ENCODE measurements around the gene NUP58. TPM values are rescaled to one million over a fixed set of nuclear protein-coding genes. Genes with fewer than 3 reads are reported as not detected.
"Not testable (repeated sequence)": the region's sequence is repeated elsewhere in the genome, so short reads cannot be mapped to it uniquely, and the experiment has no call there.

The NUP58 gene
- total and polyA plus RNA-seq, 9 donors, result 15.3 to 57.0 (median 42.9) TPM

DNA sequence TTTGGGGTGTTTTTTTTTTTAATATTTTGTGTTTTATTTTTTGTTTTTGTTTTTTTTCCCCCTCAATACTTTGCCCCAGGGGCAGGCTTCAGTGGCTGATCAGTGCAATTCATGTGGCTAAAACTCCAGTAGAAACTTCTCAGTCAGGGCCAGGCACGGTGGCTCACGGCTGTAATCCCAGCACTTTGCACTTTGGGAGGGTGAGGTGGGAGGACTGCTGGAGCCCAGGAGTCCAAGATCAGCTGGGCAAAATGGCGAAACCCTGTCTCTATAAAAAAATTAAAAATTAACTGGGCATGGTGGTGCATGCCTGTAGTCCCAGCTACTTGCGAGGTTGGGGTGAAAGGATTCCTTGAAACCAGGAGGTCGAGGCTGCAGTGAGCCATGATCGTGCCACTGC lies 53.0 kb downstream of the NUP58 start:
- WGBS, 3 donors, result 87 to 90% (median 88%) methylated on average over 6 of the region's 6 CpGs
- H3K27me3 ChIP-seq, result no peaks in the 10 kb centered on the region
- intact Hi-C loops (cut with DNase I), result no loop called here

DNA sequence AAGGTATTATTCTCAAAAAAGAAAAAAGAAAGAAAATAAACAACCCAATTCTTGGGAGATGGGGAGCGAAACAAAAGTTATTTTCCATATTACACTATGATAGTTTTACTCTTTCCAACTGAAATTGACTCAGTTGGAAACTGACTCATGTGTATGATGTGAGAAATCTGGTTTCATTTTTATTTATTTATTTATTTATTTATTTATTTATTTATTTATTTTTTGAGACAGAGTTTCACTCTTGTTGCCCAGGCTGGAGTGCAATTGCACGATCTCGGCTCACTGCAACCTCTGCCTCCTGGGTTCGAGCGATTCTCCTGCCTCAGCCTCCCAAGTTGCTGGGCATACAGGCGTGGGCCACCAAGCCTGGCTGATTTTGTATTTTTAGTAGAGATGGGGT lies 59.0 kb downstream of the NUP58 start:
- 95 to 96% (median 96%) methylated on average over 6 of the region's 6 CpGs for WGBS, 3 donors
- H3K36me3 ChIP-seq; H3K27me3 ChIP-seq; intact Hi-C loops (cut with DNase I); H3K4me3 ChIP-seq; H3K9me3 ChIP-seq; H3K27ac ChIP-seq; H3K4me1 ChIP-seq (ENCODE audit: insufficient read depth); DNase-seq: not testable (repeated sequence)

More for the DNA sequence above, 53.0 kb downstream of the NUP58 start:
- TF ChIP-seq, protein P1, sequence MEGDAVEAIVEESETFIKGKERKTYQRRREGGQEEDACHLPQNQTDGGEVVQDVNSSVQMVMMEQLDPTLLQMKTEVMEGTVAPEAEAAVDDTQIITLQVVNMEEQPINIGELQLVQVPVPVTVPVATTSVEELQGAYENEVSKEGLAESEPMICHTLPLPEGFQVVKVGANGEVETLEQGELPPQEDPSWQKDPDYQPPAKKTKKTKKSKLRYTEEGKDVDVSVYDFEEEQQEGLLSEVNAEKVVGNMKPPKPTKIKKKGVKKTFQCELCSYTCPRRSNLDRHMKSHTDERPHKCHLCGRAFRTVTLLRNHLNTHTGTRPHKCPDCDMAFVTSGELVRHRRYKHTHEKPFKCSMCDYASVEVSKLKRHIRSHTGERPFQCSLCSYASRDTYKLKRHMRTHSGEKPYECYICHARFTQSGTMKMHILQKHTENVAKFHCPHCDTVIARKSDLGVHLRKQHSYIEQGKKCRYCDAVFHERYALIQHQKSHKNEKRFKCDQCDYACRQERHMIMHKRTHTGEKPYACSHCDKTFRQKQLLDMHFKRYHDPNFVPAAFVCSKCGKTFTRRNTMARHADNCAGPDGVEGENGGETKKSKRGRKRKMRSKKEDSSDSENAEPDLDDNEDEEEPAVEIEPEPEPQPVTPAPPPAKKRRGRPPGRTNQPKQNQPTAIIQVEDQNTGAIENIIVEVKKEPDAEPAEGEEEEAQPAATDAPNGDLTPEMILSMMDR (IDR thresholded peaks at IDR 0.05), result no peak
- Histone ChIP-seq H3K36me3 (no peaks in the 10 kb centered on the region), H3K27ac (no peak overlapping the region), H3K4me3 (no peak overlapping the region), H3K9me3 (no peaks in the 10 kb centered on the region), H3K4me1 (ENCODE audit: insufficient read depth) (no peaks in the 10 kb centered on the region)
- no peak for DNase-seq

DNA sequence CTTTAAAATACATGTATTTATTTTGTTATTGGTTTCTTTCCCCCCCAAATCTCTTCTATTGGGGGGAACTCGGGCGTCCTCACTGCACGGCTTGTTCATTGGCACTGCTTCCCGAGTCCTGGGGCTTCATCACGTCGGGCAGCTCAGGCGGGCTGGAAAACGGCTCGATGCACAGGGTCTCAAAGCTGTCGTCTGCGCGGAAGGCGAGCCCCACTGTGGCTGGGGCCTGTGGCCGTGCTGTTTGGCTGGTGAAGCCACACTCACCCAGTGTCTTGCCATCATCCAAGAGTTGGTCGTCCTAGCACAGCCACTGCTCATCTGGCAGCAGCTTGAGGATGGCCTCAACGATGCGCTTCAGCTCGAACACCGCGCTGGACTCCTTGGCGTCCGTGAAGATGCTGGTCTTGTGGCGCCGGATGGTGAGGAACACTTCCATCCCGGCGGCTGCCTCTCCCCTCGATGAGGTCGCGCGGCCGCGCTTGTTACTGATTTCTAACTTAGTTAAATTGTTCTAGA lies 64.4 kb downstream of the NUP58 start:
- intact Hi-C loops (cut with DNase I), result no loop called here
- no peaks in the 10 kb centered on the region for H3K36me3 ChIP-seq
- 92 to 94% (median 93%) methylated on average over 32 of the region's 32 CpGs for WGBS, 3 donors

DNA sequence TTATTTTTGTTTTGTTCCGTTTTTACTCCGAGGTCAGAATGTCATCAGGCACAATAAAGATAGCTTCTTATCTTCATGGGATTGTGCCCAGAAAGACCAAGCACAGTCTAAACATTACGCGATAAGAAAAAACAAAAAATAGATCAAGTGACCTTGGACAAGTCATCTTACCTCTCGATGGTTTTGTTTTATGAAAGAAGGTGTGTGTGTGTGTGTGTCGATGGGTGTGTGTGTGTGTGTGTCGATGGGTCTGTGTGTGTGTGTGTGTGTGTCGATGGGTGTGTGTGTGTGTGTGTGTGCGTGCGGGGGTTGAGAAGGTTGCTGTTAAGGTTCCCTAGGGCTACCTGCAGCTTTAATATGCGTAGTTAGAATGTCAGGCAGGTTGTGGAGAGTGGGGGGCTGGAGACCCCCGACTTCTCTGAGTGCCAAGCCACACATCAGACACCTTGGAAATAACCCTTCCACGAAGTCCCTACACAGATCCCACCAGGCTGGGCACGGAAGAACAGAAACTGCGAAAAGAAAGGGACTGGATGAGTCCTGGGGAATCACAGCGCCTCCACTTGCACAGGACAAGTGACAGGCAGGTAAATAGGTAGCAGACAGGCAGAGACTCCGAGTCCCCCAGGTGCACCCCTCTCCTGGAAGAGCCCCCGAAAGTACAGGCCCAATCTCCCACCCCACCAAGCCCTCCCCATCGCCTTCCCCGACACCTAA lies 69.9 kb downstream of the NUP58 start:
- TF ChIP-seq EP300 (IDR thresholded peaks at IDR 0.05), result no peak
- no peak for TF ChIP-seq POLR2A (IDR thresholded peaks at IDR 0.05)
- TF ChIP-seq, protein P1 (IDR thresholded peaks at IDR 0.05), result no peak
- H3K36me3 ChIP-seq, result no peaks in the 10 kb centered on the region
- no peak overlapping the region for H3K27ac ChIP-seq
- no peak for DNase-seq
- intact Hi-C loops (cut with DNase I), result no loop called here
- H3K9me3 ChIP-seq, result no peaks in the 10 kb centered on the region
- no peak overlapping the region for H3K4me3 ChIP-seq
- H3K4me1 ChIP-seq (ENCODE audit: insufficient read depth), result peaks cover 5% of the 10 kb centered on the region
- 30 to 34% (median 31%) methylated on average over 19 to 20 of the region's 20 CpGs for WGBS, 3 donors
- no peaks in the 10 kb centered on the region for H3K27me3 ChIP-seq

More for the DNA sequence above, 64.4 kb downstream of the NUP58 start:
- no peak for DNase-seq
- H3K9me3 ChIP-seq, result no peaks in the 10 kb centered on the region
- H3K27me3 ChIP-seq, result no peaks in the 10 kb centered on the region
- H3K4me1 ChIP-seq (ENCODE audit: insufficient read depth), result no peaks in the 10 kb centered on the region
- TF ChIP-seq POLR2A (IDR thresholded peaks at IDR 0.05) (no peak), EP300 (IDR thresholded peaks at IDR 0.05) (no peak)
- TF ChIP-seq, protein P1 (IDR thresholded peaks at IDR 0.05), result no peak
- H3K4me3 ChIP-seq, result no peak overlapping the region
- H3K27ac ChIP-seq, result no peak overlapping the region

DNA sequence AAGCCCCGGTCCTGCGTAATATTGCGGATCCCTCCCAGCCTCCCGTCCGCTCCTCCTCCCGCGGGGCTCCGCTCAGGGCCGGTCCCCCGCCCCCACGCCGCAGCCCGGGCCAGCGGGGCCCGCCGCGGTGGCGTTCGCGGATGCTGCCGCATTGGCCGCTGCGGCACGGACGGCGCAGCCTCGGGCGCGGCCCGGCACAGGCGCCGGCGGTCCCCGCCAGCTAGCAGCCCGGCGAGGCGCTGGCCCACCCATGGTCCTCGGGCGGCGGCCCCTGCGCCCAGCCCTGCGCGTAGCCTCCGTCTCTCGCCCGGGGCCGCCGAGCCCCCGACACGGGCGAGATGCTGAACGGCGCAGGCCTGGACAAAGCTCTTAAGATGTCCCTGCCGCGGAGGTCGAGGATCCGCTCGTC lies 70.5 kb downstream of the NUP58 start, which contains the start of gene ATP8A2:
Gene ATP8A2, plus strand, starts transcription at position 100 of the 409 bp plus-strand sequence. Its CDS starts 239 bp downstream, at position 339.
- WGBS, 3 donors, result 1% methylated on average over 27 to 58 of the region's 58 CpGs
- Histone ChIP-seq H3K9me3 (no peaks in the 10 kb centered on the region), H3K27ac (no peak within 1 kb of the TSS), H3K27me3 (no peaks in the 10 kb centered on the region), H3K36me3 (no peaks in the 10 kb centered on the region), H3K4me1 (ENCODE audit: insufficient read depth) (peaks cover 5% of the 10 kb centered on the region), H3K4me3 (no peak within 1 kb of the TSS)
- no peak for TF ChIP-seq EP300 (IDR thresholded peaks at IDR 0.05)
- TF ChIP-seq, protein P1 (IDR thresholded peaks at IDR 0.05), result no peak
- intact Hi-C loops (cut with DNase I), result no loop called here
- DNase-seq, result no peak
